Measurements from ENCODE around the gene MED12L.

The MED12L gene

GRCh38 chr3:151144760-151145159 is 59.3 kb downstream of the MED12L start:
- H3K4me1 ChIP-seq (ENCODE audit: control insufficient read depth, insufficient read depth, low read length), result peaks cover 8% of the 10 kb centered on the region
- CTCF ChIA-PET, result interaction anchor here (1.1 to 2.3 kb wide), 2 partner anchors 13 to 357 kb away, joined by 4 to 6 read pairs; no protein-coding TSS in a partner anchor
- no peak overlapping the region for H3K4me3 ChIP-seq (ENCODE audit: low read depth, low read length)
- TF ChIP-seq ZNF449 (tag by site-specific recombination; IDR thresholded peaks at IDR 0.05) (no peak), ZNF292 (tag by site-specific recombination; IDR thresholded peaks at IDR 0.05; ENCODE audit: borderline replicate concordance, low read depth) (no peak), ZNF184 (tag by site-specific recombination; IDR thresholded peaks at IDR 0.05) (no peak), ZNF473 (tag by site-specific recombination; IDR thresholded peaks at IDR 0.05) (no peak), FEZF1 (tag by site-specific recombination; IDR thresholded peaks at IDR 0.05) (no peak)
- no peaks in the 10 kb centered on the region for H3K9me3 ChIP-seq (ENCODE audit: control insufficient read depth, insufficient read depth, low read depth, low read length)
- POLR2A ChIA-PET, result no interaction called here
- no peak overlapping the region for H3K27ac ChIP-seq (ENCODE audit: extremely low read depth, low read depth, low read length)
- no peaks in the 10 kb centered on the region for H3K36me3 ChIP-seq (ENCODE audit: control insufficient read depth in 2 of 2, insufficient read depth in 1 of 2, low read length in 2 of 2)

- Histone ChIP-seq H3K9me3 (ENCODE audit: control insufficient read depth, insufficient read depth, low read depth, low read length) (no peaks in the 10 kb centered on the region), H3K36me3 (ENCODE audit: control insufficient read depth in 2 of 2, insufficient read depth in 1 of 2, low read length in 2 of 2) (no peaks in the 10 kb centered on the region), H3K27ac (ENCODE audit: extremely low read depth, low read depth, low read length) (no peak overlapping the region), H3K4me1 (ENCODE audit: control insufficient read depth, insufficient read depth, low read length) (peaks cover 8% of the 10 kb centered on the region), H3K4me3 (ENCODE audit: low read depth, low read length) (no peak overlapping the region)
- POLR2A ChIA-PET, result no interaction called here
- CTCF ChIA-PET, result interaction anchor here (0.6 to 2.3 kb wide), 19 partner anchors 12 to 424 kb away, joined by 3 to 6 read pairs (median 4); partner anchors contain the start of gene MED12L
- TF ChIP-seq ZBTB21 (tag by site-specific recombination; IDR thresholded peaks at IDR 0.05), result no peak
- TF ChIP-seq ZBTB10 (tag by site-specific recombination; IDR thresholded peaks at IDR 0.05), result no peak
- no peak for TF ChIP-seq ZBTB6 (tag by site-specific recombination; IDR thresholded peaks at IDR 0.05)
- no peak for TF ChIP-seq YY1 (tag by site-specific recombination; IDR thresholded peaks at IDR 0.05)
- TF ChIP-seq ZBTB20 (tag by site-specific recombination; IDR thresholded peaks at IDR 0.05), result no peak
- TF ChIP-seq TCF7L2 (IDR thresholded peaks at IDR 0.05; ENCODE audit: borderline replicate concordance, low read depth, low read length), result no peak
- no peak for TF ChIP-seq ZBTB1 (tag by site-specific recombination; IDR thresholded peaks at IDR 0.05)
- no peak for TF ChIP-seq ZNF501 (tag by site-specific recombination; IDR thresholded peaks at IDR 0.05)
- no peak for TF ChIP-seq ZNF510 (tag by site-specific recombination; IDR thresholded peaks at IDR 0.05; ENCODE audit: insufficient replicate concordance)
- no peak for TF ChIP-seq YY2 (tag by site-specific recombination; IDR thresholded peaks at IDR 0.05)
- TF ChIP-seq GLIS1 (tag by site-specific recombination; IDR thresholded peaks at IDR 0.05), result no peak
- no peak for TF ChIP-seq ZNF350 (tag by site-specific recombination; IDR thresholded peaks at IDR 0.05)
- no peak for TF ChIP-seq TRIM28 (IDR thresholded peaks at IDR 0.05; ENCODE audit: borderline replicate concordance, low read length)
- no peak for TF ChIP-seq ZNF76 (tag by site-specific recombination; IDR thresholded peaks at IDR 0.05; ENCODE audit: borderline replicate concordance, low read depth)
- no peak for TF ChIP-seq ZNF148 (tag by site-specific recombination; IDR thresholded peaks at IDR 0.05; ENCODE audit: borderline replicate concordance)
- no peak for TF ChIP-seq ZNF23 (tag by site-specific recombination; IDR thresholded peaks at IDR 0.05; ENCODE audit: borderline replicate concordance)
Measured at GRCh38 chr3:151145713-151146070, 60.2 kb downstream of the MED12L start.

All from HEK293 (cell line).